GM12892 (cell line): ENCODE measurements around the gene NAV1.

Source experiments
- POLR2A ChIP-seq: IDR thresholded peaks from 2 replicates; pipeline ENCODE4 v1.6.1; 2011; ENCODE audit warnings: low read depth, low read length, control low read depth
- POLR2AphosphoS5 ChIP-seq: IDR thresholded peaks from 2 replicates; pipeline ENCODE4 v1.6.1; 2011; ENCODE audit warnings: low read depth, low read length, control low read depth

DNA sequence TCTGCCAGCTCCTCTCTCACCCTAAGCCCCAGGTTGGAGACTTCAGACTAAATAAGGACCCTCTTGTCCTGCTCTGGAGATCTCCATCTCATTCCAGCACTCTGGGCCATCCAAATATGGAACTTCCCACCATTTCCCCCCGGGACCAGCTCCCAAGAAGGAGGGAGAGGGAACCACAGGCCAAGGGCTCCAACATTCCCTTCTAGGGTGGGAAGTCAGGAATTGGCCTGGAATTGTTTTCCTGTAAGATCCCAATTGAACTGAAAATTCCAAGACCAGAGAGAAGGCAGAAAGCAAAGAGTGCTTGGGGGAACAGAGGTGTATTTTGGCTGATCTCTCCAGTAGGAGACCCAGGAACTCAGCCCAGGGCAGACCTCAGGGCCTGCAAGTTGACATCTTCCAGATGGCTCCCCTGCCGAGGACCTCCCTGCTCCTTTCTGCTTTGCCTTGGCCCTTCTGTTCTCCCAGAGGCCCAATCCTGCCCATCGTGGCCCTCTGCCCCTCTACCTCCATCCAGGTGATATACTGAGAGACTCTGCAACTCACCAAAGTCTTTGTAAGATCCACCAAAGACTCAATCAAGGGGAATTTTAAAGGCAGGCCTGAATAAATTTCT, 46.9 kb upstream of the NAV1 start:
- TF ChIP-seq POLR2A, result no peak
- no peak for TF ChIP-seq POLR2AphosphoS5
